DOHH2 (cell line): Measurements from ENCODE around the gene ZYG11B.

Experiments used
- H3F3A ChIP-seq: fragments of 200-600 bp; sonication (generic), shearing (Covaris generic); 2 replicates; pipeline ENCODE4 v1.6.0; 2016; ENCODE audit warnings: antibody characterized with exemption, mild to moderate bottlenecking; ENCODE audit not compliant: control insufficient read depth, insufficient read depth
- H3K27ac ChIP-seq: fragments of 200-600 bp; sonication (generic); 2 replicates; pipeline ENCODE4 v1.5.1; 2014; ENCODE audit warnings: low read depth, mild to moderate bottlenecking, low read length, moderate library complexity
- H3K27me3 ChIP-seq: fragments of 200-600 bp; sonication (generic); 2 replicates; pipeline ENCODE4 v1.6.1; 2014; ENCODE audit warnings: mild to moderate bottlenecking, low read length, mixed read lengths; ENCODE audit not compliant: control insufficient read depth
- H3K36me3 ChIP-seq: fragments of 200-600 bp; sonication (generic); 2 replicates; pipeline ENCODE4 v1.6.1; 2014; ENCODE audit warnings: mild to moderate bottlenecking, low read length, moderate library complexity, mixed read lengths; ENCODE audit not compliant: control insufficient read depth
- H3K4me1 ChIP-seq: fragments of 200-600 bp; sonication (generic); 2 replicates; pipeline ENCODE4 v1.6.1; 2014; ENCODE audit warnings: mild to moderate bottlenecking, low read length, mixed read lengths; ENCODE audit not compliant: control insufficient read depth
- H3K4me2 ChIP-seq: fragments of 200-600 bp; sonication (generic); 2 replicates; pipeline ENCODE4 v1.6.0; 2014; ENCODE audit warnings: mild to moderate bottlenecking, low read length, moderate library complexity
- H3K4me3 ChIP-seq: fragments of 200-600 bp; sonication (generic); 2 replicates; pipeline ENCODE4 v1.5.1; 2014; ENCODE audit warnings: mild to moderate bottlenecking, low read length, mixed read lengths
- H3K79me2 ChIP-seq: fragments of 200-600 bp; sonication (generic); 2 replicates; pipeline ENCODE4 v1.6.1; 2014; ENCODE audit warnings: mild to moderate bottlenecking, low read length, mixed read lengths; ENCODE audit not compliant: control insufficient read depth
- H3K9me2 ChIP-seq: fragments of 200-600 bp; sonication (generic); replicated peaks from 2 replicates; pipeline ENCODE4 v1.6.1; 2014; ENCODE audit warnings: mild to moderate bottlenecking, low read length, mixed read lengths; ENCODE audit not compliant: control insufficient read depth
- H3K9me3 ChIP-seq: fragments of 200-600 bp; sonication (generic); 2 replicates; pipeline ENCODE4 v1.6.1; 2014; ENCODE audit warnings: antibody characterized with exemption, low read length, mixed read lengths; ENCODE audit not compliant: control insufficient read depth, insufficient read depth
- H4K20me1 ChIP-seq: fragments of 200-600 bp; sonication (generic); 2 replicates; pipeline ENCODE4 v1.6.0; 2014; ENCODE audit warnings: low read depth, mild to moderate bottlenecking, antibody characterized with exemption, low read length, moderate library complexity; ENCODE audit not compliant: control insufficient read depth, insufficient read depth
- EZH2phosphoT487 ChIP-seq: fragments of 200-600 bp; sonication (generic); IDR thresholded peaks from 2 replicates; pipeline ENCODE4 v1.6.1; 2017; ENCODE audit warnings: borderline replicate concordance, mild to moderate bottlenecking, antibody characterized with exemption, low read length, moderate library complexity, mixed read lengths
- TF ChIP-seq, protein P1 (sequence below): fragments of 200-600 bp; sonication (generic); IDR thresholded peaks from one replicate; pipeline ENCODE4 v1.5.1; 2014; ENCODE audit warnings: antibody characterized with exemption, mild to moderate bottlenecking, low read depth, low read length; ENCODE audit not compliant: poor library complexity, severe bottlenecking

Gene ZYG11B

DNA sequence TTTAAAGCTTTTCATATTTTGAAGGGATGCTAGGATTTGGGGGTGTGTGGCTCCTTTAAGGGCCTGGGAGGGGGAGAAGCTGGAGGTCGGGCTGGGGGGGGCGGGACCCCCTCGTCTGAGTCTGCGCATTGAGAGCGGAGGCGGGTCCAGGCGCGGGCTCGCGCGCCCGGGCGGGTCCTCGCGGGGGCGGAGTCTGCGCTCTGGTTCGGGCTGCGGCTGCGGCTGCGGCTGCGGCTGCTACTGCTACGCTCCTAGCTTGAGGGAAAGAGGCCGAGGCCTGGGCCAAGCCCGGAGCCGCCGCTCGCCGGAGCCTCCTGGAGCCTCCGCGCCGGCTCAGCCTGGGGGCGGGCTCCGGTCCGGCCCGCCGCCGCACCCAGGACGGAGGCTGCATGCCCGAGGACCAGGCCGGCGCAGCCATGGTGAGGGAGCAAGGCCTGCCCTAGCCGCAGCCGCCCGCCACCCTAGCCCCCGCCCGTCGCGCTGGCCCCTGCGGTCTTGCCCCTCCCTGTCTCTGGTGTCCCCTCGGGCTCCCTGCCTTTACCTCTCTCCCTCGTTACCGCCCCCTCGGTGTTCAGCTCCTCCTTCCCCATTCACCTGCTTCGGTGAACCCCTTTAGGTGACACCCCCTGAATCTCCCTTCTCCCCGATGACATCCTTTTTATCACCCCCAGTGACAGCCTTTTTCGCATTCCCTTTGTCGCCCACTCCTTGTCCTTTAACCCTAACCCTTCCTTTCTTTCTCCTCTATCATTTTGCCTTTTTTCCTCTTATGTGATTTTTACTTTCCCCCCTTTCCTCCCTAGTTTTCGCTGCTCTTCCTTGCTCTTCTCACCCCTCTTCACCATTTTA lies at the start of gene ZYG11B:
Gene ZYG11B, plus strand, starts transcription at position 189 of the 849 bp plus-strand sequence. Its CDS starts 201 bp downstream, at position 390.
- peaks cover 28% of the 10 kb centered on the region for H3K4me1 ChIP-seq
- no peaks in the 10 kb centered on the region for H3K36me3 ChIP-seq
- no peak for TF ChIP-seq EZH2phosphoT487
- TF ChIP-seq, protein P1, sequence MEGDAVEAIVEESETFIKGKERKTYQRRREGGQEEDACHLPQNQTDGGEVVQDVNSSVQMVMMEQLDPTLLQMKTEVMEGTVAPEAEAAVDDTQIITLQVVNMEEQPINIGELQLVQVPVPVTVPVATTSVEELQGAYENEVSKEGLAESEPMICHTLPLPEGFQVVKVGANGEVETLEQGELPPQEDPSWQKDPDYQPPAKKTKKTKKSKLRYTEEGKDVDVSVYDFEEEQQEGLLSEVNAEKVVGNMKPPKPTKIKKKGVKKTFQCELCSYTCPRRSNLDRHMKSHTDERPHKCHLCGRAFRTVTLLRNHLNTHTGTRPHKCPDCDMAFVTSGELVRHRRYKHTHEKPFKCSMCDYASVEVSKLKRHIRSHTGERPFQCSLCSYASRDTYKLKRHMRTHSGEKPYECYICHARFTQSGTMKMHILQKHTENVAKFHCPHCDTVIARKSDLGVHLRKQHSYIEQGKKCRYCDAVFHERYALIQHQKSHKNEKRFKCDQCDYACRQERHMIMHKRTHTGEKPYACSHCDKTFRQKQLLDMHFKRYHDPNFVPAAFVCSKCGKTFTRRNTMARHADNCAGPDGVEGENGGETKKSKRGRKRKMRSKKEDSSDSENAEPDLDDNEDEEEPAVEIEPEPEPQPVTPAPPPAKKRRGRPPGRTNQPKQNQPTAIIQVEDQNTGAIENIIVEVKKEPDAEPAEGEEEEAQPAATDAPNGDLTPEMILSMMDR: no peak
- peak within 1 kb of the TSS; percentile 77 for H3K4me3 ChIP-seq
- H3K4me2 ChIP-seq: peak within 1 kb of the TSS; percentile 99
- no peaks in the 10 kb centered on the region for H3K9me2 ChIP-seq
- no peaks in the 10 kb centered on the region for H3K9me3 ChIP-seq
- peak within 1 kb of the TSS; percentile 26; the same call in 1 of the 2 replicates for H3K27ac ChIP-seq
- peaks cover 45% of the 10 kb centered on the region for H3K79me2 ChIP-seq
- H3K27me3 ChIP-seq: no peaks in the 10 kb centered on the region
- H3F3A ChIP-seq: no peaks in the 10 kb centered on the region
- no peaks in the 10 kb centered on the region for H4K20me1 ChIP-seq

DNA sequence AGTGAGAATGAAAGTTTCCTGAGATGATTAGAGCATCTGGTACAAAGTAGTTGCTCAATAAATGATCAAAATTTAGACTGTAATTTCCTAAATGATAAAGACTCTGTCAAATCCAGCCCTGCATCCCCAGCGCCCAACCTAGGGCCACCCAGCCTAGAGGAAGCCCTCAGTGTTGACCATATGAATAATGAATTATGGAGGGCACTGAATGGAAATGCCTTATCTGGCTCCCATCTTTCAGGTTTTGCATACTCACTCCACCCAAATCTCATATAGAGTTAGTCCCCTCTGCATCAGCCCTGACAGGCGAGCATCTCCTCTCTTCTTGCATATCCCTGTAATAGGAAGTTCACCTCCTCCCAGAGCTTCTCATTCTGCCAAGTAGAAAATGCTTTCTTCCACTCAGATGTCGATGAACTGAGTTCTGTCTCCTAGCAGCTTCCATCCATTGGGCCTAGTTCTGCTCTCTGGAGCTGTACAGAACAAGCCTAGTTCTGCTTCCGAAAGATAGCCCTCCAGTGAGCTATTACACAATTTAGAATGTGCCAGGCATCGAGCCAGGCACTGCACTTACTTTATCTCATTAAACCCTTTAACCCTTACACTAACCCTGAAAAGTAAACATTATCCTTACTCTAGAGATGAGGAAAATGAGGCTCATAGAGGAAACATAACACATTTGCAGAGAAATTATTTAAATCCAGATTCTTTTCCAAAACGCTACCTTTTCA lies 49.0 kb upstream of the ZYG11B start:
- peaks cover 4% of the 10 kb centered on the region; the same call in 1 of the 2 replicates for H3K4me1 ChIP-seq
- no peaks in the 10 kb centered on the region for H3K79me2 ChIP-seq
- no peaks in the 10 kb centered on the region for H3K9me2 ChIP-seq
- H3K36me3 ChIP-seq: no peaks in the 10 kb centered on the region
- H3K9me3 ChIP-seq: no peaks in the 10 kb centered on the region
- H3K4me3 ChIP-seq: no peak overlapping the region
- no peaks in the 10 kb centered on the region for H4K20me1 ChIP-seq
- H3K27ac ChIP-seq: no peak overlapping the region
- H3K4me2 ChIP-seq: no peak overlapping the region
- TF ChIP-seq, protein P1: no peak
- TF ChIP-seq EZH2phosphoT487: no peak
- no peaks in the 10 kb centered on the region for H3K27me3 ChIP-seq
- H3F3A ChIP-seq: no peaks in the 10 kb centered on the region

DNA sequence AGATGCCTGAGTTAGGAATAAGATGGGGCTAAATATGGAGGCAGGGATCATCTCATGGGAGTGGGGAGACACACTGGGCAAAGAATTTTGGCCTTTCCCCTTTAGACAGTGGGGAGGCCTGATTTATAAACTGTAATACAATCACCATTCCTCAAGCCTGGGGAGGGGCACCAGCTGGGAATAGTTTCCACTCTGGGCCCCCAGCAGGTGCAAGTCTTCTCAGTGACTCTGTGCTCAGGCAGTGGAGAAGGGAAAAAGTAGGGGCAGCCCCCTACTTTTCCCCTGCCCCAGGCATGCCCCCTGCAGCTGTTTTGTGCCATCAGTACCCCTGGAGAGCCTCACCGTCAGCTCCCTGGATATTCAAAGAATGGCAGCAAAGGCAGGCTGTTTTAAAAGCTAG lies 47.2 kb upstream of the ZYG11B start:
- Histone ChIP-seq H3K36me3 (peaks cover under 1% of the 10 kb centered on the region), H3F3A (no peaks in the 10 kb centered on the region; the same call in 1 of the 2 replicates), H3K79me2 (no peaks in the 10 kb centered on the region), H3K4me3 (no peak overlapping the region), H3K27me3 (no peaks in the 10 kb centered on the region), H3K4me1 (peaks cover 4% of the 10 kb centered on the region; the same call in 1 of the 2 replicates), H3K27ac (no peak overlapping the region), H4K20me1 (no peaks in the 10 kb centered on the region), H3K9me3 (no peaks in the 10 kb centered on the region), H3K9me2 (no peaks in the 10 kb centered on the region), H3K4me2 (no peak overlapping the region)
- TF ChIP-seq, protein P1: no peak
- TF ChIP-seq EZH2phosphoT487: no peak
